Purkinje cell (primary cell): ENCODE results near the gene IGFBP5. TPM values are rescaled to one million over a fixed set of nuclear protein-coding genes. Genes with fewer than 3 reads are reported as not detected.

Experiments used
- polyA plus RNA-seq: library from polyadenylated mRNA; unstranded; fragments of >200 nt; fragmentation: Nextera tagmentation; gene quantifications from 2 replicates; pipeline ENCODE4 v1.2.1, GENCODE V29; 2014

Gene IGFBP5
- 2.0 and 5.2 TPM in 2 replicates for polyA plus RNA-seq

GRCh38 chr2:216695401-216695821 lies at the start of gene IGFBP5:
IGFBP5 (minus strand) TSS chr2:216695549; CDS start chr2:216694775, 774 bp downstream.

GRCh38 chr2:216632952-216633615 lies 62.3 kb downstream of the IGFBP5 start, which contains the start of gene IGFBP2:
IGFBP2 (plus strand) TSS chr2:216633420; CDS start chr2:216633524, 104 bp downstream.

Other genes with a start within 250 kb of the IGFBP5 start
- 1,182 and 1,251 TPM in 2 replicates for gene RPL37A, start 196.7 kb downstream of the IGFBP5 start, polyA plus RNA-seq
- 2.2 TPM in 1 of 2 replicates, not detected in the other for gene IGFBP2, start 62.1 kb downstream of the IGFBP5 start, polyA plus RNA-seq
- not detected in 2 replicates for gene TNP1, start 164.5 kb upstream of the IGFBP5 start, polyA plus RNA-seq